Activated T-helper 1 cell treated with anti-CD3 and anti-CD28 coated beads, Interleukin-12 subunit alpha, Interleukin-12 subunit beta, Interleukin-2, Interleukin-4 antibody, amounts not matched to agents 30 ng/mL and 10 ng/mL and 1 ng/mL, durations not matched to agents 14 hours and 24 hours and 36 hours (primary cell): ENCODE measurements around the gene MICAL2. TPM values are rescaled to one million over a fixed set of nuclear protein-coding genes. Genes with fewer than 3 reads are reported as not detected.

Experiments used
- DNase-seq: peaks from one replicate; pipeline ENCODE4 v3.0.0; 2021; ENCODE audit warnings: low spot score
- H3K27ac Mint-ChIP-seq: one replicate; pipeline ENCODE4 v1.8.0; 2021; ENCODE audit warnings: mild to moderate bottlenecking, mixed read lengths
- H3K27me3 Mint-ChIP-seq: one replicate; pipeline ENCODE4 v1.8.0; 2022; ENCODE audit warnings: mild to moderate bottlenecking, moderate library complexity, mixed read lengths; ENCODE audit not compliant: insufficient read depth
- H3K36me3 Mint-ChIP-seq: one replicate; pipeline ENCODE4 v1.8.0; 2021; ENCODE audit warnings: low read depth, mixed read lengths
- H3K4me1 Mint-ChIP-seq: one replicate; pipeline ENCODE4 v1.8.0; 2021; ENCODE audit warnings: low read depth, mixed read lengths
- H3K4me3 Mint-ChIP-seq: one replicate; pipeline ENCODE4 v1.8.0; 2021; ENCODE audit warnings: mild to moderate bottlenecking, moderate library complexity, mixed read lengths
- H3K9me3 Mint-ChIP-seq: one replicate; pipeline ENCODE4 v1.8.0; 2021; ENCODE audit warnings: mixed read lengths
- intact Hi-C: fragments of 100-400 bp; cut with micrococcal nuclease; formaldehyde crosslinking; loops from one replicate; pipeline ENCODE4 v1.15.1; 2024
- total RNA-seq: library from RNA; stranded (reverse); gene quantifications from 2 replicates; pipeline ENCODE4 v1.2.3, GENCODE V29; 2022

Gene MICAL2
- total RNA-seq, 1 donor from 2014 or later = 595 TPM

DNA sequence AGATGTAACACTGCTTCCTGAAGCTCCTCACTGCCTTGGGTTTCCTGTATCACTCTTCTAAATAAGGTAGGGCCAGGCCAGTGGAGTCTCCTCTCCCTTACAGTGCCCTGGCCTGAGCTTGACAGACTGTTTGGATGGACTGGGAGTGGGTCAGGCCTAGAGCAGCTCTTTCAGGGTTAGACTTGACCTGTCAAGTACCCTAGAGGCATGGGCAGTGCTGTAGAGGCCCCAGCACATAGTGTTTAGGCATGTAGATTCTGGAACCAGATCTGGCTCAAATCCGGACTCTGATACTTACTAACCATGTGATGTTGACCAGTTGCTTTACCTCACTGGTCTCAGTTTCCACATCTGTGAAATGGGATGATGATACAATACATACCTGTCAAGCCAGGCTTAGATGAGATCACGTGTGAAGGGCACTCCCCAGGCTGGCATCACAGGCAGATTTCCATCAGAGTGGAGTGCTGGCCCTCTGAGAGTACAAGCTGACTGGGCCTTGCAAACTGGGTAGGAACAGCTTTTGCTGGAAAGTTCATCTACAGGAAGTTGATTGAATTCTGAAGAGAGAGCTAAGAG lies 1.4 kb upstream of the MICAL2 start:
- Mint-ChIP-seq H3K27me3 (no peaks in the 10 kb centered on the region), H3K9me3 (no peaks in the 10 kb centered on the region), H3K4me1 (peaks cover 76% of the 10 kb centered on the region), H3K27ac (peak overlapping the region; percentile 99), H3K36me3 (peaks cover 16% of the 10 kb centered on the region), H3K4me3 (peak overlapping the region; percentile 87)
- no peak for DNase-seq
- intact Hi-C loops = loop anchor here (1.0 kb wide), 1 partner anchor 98 kb away; no protein-coding TSS in a partner anchor

- no peak for DNase-seq
- H3K9me3 Mint-ChIP-seq = no peaks in the 10 kb centered on the region
- intact Hi-C loops = loop anchor here (1.0 to 10.0 kb wide), 10 partner anchors 9 to 1353 kb away; partner anchors contain the start of gene BTBD10
- H3K27ac Mint-ChIP-seq = peak overlapping the region; percentile 99
- H3K27me3 Mint-ChIP-seq = no peaks in the 10 kb centered on the region
- peaks cover 18% of the 10 kb centered on the region for H3K36me3 Mint-ChIP-seq
- H3K4me1 Mint-ChIP-seq = peaks cover 76% of the 10 kb centered on the region
- H3K4me3 Mint-ChIP-seq = peak overlapping the region; percentile 87
Measured at GRCh38 chr11:12109591-12110196, 696 bp upstream of the MICAL2 start.

DNA sequence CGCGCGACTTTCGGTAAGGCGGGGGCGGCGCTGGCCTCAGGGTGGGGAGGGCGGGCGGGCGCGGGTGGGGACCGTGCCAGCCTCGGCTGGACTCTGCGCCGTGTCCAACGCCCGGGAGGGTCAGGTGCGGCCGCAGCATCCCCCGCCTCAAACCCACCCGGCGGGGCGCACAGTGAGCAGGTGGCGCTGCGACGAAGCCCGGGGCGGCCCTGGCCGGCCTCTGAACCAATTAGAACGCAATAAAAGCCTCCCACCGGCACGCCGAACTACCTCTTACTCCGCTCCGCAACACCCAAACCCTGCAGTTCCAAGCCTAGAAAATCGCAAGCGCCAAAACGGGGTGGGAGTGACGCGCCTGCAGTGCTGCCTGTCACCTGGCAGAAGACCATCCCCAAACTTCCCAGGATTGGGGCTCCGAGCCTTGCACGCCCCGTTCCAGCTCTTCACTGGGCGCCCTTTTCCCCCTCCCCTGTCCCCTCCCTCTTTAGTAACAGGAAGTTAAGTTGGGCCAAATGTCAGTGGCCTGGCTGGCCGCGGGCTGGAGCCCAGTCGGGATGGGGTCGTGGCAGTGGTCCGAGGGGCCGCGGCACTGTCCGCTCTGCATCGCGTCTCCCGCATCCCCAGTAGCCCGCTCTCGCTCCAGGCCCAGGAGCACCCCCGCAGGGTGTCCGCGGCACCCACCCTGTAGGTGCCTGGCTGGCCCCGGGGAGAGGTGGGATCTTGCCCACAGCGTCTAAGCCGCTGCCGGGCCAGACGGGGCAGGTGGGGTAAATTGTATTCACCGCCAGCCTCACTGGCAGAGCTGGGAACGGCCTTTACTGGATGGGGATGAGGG lies 541 bp downstream of the MICAL2 start:
- Mint-ChIP-seq H3K4me3 (peak overlapping the region; percentile 90), H3K27me3 (no peaks in the 10 kb centered on the region), H3K27ac (peak overlapping the region; percentile 81), H3K4me1 (peaks cover 68% of the 10 kb centered on the region), H3K9me3 (no peaks in the 10 kb centered on the region), H3K36me3 (peaks cover 22% of the 10 kb centered on the region)
- DNase-seq = no peak
- intact Hi-C loops = loop anchor here (1.0 to 10.0 kb wide), 9 partner anchors 7 to 1352 kb away; partner anchors contain the start of gene BTBD10

- peak overlapping the region; percentile 90 for H3K4me3 Mint-ChIP-seq
- H3K27ac Mint-ChIP-seq = peak overlapping the region; percentile 58
- peaks cover 25% of the 10 kb centered on the region for H3K36me3 Mint-ChIP-seq
- no peaks in the 10 kb centered on the region for H3K9me3 Mint-ChIP-seq
- no peaks in the 10 kb centered on the region for H3K27me3 Mint-ChIP-seq
- peaks cover 68% of the 10 kb centered on the region for H3K4me1 Mint-ChIP-seq
- intact Hi-C loops = loop anchor here (2.0 to 10.0 kb wide), 2 partner anchors 1093 to 1351 kb away; partner anchors contain the start of gene BTBD10
- no peak for DNase-seq
Measured at GRCh38 chr11:12111549-12112520, 1.4 kb downstream of the MICAL2 start.

GRCh38 chr11:12112750-12113149 lies 2.4 kb downstream of the MICAL2 start:
- peak overlapping the region; percentile 1 for H3K27ac Mint-ChIP-seq
- peak overlapping the region; percentile 90 for H3K4me3 Mint-ChIP-seq
- no peaks in the 10 kb centered on the region for H3K9me3 Mint-ChIP-seq
- H3K4me1 Mint-ChIP-seq = peaks cover 76% of the 10 kb centered on the region
- intact Hi-C loops = loop anchor here (10.0 kb wide), 1 partner anchor 1092 kb away; no protein-coding TSS in a partner anchor
- H3K36me3 Mint-ChIP-seq = peaks cover 32% of the 10 kb centered on the region
- DNase-seq = no peak
- no peaks in the 10 kb centered on the region for H3K27me3 Mint-ChIP-seq

DNA sequence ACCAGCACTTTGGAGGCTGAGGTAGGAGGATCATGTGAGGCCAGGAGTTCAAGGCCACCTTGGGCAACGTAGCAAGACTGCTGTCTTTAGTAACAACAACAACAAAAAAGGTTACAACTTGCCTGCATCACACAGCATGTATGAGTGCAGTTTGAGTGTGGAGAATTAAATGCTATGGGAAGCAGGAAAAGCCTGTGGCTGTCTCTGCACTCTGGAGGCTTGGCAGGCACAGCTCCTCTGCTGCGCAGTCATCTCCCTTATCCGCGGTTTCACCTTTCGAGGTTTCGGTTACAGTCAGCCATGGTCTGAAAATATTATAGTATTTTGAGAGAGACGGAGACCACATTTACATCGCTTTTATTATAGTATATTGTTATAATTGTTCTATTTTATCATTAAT lies 2.9 kb downstream of the MICAL2 start:
- Mint-ChIP-seq H3K4me3 (peak overlapping the region; percentile 90), H3K36me3 (peaks cover 37% of the 10 kb centered on the region), H3K4me1 (peaks cover 81% of the 10 kb centered on the region), H3K9me3 (no peaks in the 10 kb centered on the region), H3K27me3 (no peaks in the 10 kb centered on the region), H3K27ac (peak overlapping the region; percentile 1)
- intact Hi-C loops = loop anchor here (10.0 kb wide), 1 partner anchor 1092 kb away; no protein-coding TSS in a partner anchor
- no peak for DNase-seq

DNA sequence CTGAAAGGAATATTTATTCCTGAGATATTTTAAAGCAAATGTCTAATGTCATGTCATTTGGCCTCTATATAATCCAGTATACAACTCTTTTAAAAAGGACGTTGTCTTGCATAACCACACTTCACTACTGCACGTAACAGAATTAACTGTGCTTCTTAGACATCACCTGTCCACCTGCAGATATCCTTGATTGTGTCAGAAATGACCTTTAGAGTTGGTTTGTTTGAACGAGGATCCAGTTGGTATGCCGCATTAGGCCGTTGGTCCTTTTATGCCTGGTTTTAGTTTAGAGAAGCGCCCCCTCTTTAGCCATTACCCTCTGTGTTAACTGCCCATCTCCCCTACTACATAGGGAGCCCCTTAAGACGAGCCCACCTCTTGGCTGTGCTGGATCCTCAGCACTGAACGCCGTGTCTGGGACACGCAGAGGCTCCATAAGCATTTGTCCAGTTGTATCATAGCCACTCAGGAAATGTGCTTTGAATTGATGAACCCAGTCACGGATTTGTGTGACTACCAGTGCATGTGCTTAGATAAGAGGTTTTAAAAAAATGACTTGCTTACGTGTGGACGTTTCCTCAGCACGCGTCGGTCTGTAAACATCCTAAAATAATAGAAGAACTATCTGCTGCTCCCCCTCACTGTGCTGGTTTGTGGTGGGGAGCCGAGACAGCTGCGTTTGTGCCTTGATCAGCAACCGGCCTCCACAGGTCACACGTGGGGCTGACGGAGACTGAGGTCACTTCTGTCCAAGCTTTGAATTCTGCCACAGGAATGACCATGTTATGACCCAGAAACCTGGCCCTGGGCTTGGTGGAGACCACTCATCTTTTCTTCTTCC lies 4.0 kb downstream of the MICAL2 start:
- H3K4me3 Mint-ChIP-seq = peak overlapping the region; percentile 53

GRCh38 chr11:12116425-12117032 lies 6.1 kb downstream of the MICAL2 start:
- Mint-ChIP-seq H3K9me3 (no peaks in the 10 kb centered on the region), H3K4me3 (peak overlapping the region; percentile 45), H3K27ac (peak overlapping the region; percentile 88), H3K4me1 (peaks cover 92% of the 10 kb centered on the region), H3K27me3 (no peaks in the 10 kb centered on the region), H3K36me3 (peaks cover 48% of the 10 kb centered on the region)
- intact Hi-C loops = loop anchor here (1.0 to 10.0 kb wide), 2 partner anchors 9 to 1088 kb away; no protein-coding TSS in a partner anchor
- DNase-seq = no peak

More for the DNA sequence above, 4.0 kb downstream of the MICAL2 start:
- intact Hi-C loops = loop anchor here (10.0 kb wide), 1 partner anchor 1090 kb away; no protein-coding TSS in a partner anchor
- Mint-ChIP-seq H3K36me3 (peaks cover 47% of the 10 kb centered on the region), H3K27me3 (no peaks in the 10 kb centered on the region), H3K4me1 (peaks cover 81% of the 10 kb centered on the region), H3K9me3 (no peaks in the 10 kb centered on the region), H3K27ac (peak overlapping the region; percentile 44)
- DNase-seq = no peak

DNA sequence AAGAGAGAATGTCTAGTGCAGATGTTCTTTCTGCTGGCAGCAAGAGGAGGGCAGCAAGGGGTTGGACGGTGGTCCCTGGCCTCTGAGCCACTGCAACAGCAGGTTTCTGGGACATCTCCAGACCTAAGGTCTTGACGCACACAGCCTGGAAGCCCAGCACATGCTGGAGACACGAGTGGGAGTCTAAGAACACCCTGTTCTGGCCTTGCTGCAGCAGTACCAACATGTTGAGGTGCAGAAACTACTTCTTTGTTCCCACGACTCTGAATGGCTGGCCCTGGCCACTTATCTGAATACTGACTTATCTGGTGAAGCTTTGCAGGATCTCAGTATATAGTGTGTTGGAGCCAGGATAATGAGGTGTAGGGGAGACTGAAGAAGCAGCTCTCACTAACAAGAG lies 6.8 kb downstream of the MICAL2 start:
- no peaks in the 10 kb centered on the region for H3K27me3 Mint-ChIP-seq
- no peak overlapping the region for H3K4me3 Mint-ChIP-seq
- no peak for DNase-seq
- H3K36me3 Mint-ChIP-seq = peaks cover 50% of the 10 kb centered on the region
- peaks cover 90% of the 10 kb centered on the region for H3K4me1 Mint-ChIP-seq
- intact Hi-C loops = loop anchor here (1.0 to 10.0 kb wide), 2 partner anchors 8 to 1088 kb away; no protein-coding TSS in a partner anchor
- H3K9me3 Mint-ChIP-seq = no peaks in the 10 kb centered on the region
- H3K27ac Mint-ChIP-seq = peak overlapping the region; percentile 88

- DNase-seq = no peak
- intact Hi-C loops = loop anchor here (1.0 to 10.0 kb wide), 4 partner anchors 7 to 1087 kb away; partner anchors contain the start of gene MICAL2
- Mint-ChIP-seq H3K27ac (peak overlapping the region; percentile 88), H3K4me1 (peaks cover 86% of the 10 kb centered on the region), H3K36me3 (peaks cover 50% of the 10 kb centered on the region), H3K4me3 (peak overlapping the region; percentile 28), H3K9me3 (no peaks in the 10 kb centered on the region), H3K27me3 (no peaks in the 10 kb centered on the region)
Measured at GRCh38 chr11:12117611-12118010, 7.2 kb downstream of the MICAL2 start.

DNA sequence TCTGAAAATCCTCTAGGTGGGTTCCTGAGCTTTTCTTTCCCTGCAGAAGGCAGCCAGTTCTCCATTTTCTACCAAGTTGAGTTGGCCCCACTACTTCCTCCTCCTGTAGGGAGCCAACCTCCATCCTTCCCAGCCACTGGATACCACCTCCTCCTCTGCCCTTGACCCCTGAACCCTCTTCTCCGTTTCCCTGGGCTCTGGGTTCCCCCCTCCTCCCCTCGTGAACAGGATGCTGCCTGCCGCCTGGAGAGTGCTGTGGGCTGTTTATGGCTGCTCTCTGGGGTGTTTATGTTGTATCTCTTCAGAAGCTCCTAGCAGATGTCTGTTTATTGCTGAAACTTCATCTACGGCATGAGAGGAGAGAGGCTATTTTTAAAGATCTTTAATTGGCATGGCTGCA lies 8.6 kb downstream of the MICAL2 start:
- no peak for DNase-seq
- intact Hi-C loops = loop anchor here (1.0 to 10.0 kb wide), 3 partner anchors 9 to 1086 kb away; partner anchors contain the start of gene MICAL2
- peak overlapping the region; percentile 70 for H3K27ac Mint-ChIP-seq
- H3K4me1 Mint-ChIP-seq = peaks cover 81% of the 10 kb centered on the region
- H3K36me3 Mint-ChIP-seq = peaks cover 45% of the 10 kb centered on the region
- H3K4me3 Mint-ChIP-seq = no peak overlapping the region
- H3K27me3 Mint-ChIP-seq = no peaks in the 10 kb centered on the region
- H3K9me3 Mint-ChIP-seq = no peaks in the 10 kb centered on the region
